Ovary (tissue), 3 donors: ENCODE data around the gene ZP4.

Experiments
- CTCF ChIP-seq, 3 donors: fragments of 450-650 bp in 2 of 3; fragments of 200-600 bp in 1 of 3; IDR thresholded peaks; one replicate each; pipeline versions ENCODE4 v1.5.1 to v1.8.0; 2016 to 2022; ENCODE audit warnings: antibody characterized with exemption in 3 of 3, mild to moderate bottlenecking in 1 of 3
- EP300 ChIP-seq: sonication (generic); formaldehyde crosslinking; IDR thresholded peaks from one replicate; pipeline ENCODE4 v1.6.1; 2017; ENCODE audit warnings: antibody characterized with exemption
- donor health status: DM: no; HTN: no; CAD: no.

- TF ChIP-seq CTCF (IDR thresholded peaks at IDR 0.05) (no peak), EP300 (no peak)
Observed at GRCh38 chr1:237901299-237901934, 10.7 kb upstream of the ZP4 start.
